ENCODE data around the gene LRRC46. TPM values are rescaled to one million over a fixed set of nuclear protein-coding genes. Genes with fewer than 3 reads are reported as not detected.

Gene LRRC46
- total and polyA plus RNA-seq, 9 of the 15 experiments (the other 6 are each of a cell fraction or from before 2014, with no cell fraction given), result 0.39 to 1.4 (median 0.53) TPM; not detected in 1

DNA sequence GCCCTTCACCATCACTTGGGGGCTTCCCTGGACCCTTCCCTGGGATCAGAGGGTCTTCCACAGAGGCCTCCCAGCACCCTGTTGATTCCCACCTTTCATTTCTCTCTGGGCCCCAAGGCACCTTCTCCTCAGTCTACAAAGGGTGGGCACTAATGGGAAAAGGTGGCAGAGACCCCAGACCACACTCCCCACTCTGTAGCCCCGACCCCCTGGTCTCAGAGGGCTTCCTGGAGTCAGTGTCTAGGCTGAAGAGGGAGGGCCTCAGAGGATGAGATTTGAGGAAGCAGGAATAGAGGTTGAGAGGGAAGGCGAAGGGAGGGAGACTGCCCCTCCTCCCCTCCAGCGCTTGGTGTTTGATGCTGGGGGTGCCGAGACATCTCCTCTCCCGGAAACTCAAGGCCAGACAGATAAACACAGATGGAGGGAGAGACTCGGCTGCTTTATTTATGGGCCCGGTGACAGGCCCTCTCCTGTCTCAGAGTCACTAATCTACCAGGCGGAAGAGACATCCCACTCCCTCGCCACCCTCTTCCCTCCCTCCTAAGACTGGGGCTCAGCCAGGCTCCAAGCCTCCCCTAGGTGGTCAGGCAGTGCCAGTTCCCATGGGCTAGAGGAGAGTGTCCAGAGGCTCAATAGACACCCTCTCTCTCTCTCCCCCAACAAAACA lies 46.0 kb downstream of the LRRC46 start (continued):
- TF ChIP-seq, protein P1, sequence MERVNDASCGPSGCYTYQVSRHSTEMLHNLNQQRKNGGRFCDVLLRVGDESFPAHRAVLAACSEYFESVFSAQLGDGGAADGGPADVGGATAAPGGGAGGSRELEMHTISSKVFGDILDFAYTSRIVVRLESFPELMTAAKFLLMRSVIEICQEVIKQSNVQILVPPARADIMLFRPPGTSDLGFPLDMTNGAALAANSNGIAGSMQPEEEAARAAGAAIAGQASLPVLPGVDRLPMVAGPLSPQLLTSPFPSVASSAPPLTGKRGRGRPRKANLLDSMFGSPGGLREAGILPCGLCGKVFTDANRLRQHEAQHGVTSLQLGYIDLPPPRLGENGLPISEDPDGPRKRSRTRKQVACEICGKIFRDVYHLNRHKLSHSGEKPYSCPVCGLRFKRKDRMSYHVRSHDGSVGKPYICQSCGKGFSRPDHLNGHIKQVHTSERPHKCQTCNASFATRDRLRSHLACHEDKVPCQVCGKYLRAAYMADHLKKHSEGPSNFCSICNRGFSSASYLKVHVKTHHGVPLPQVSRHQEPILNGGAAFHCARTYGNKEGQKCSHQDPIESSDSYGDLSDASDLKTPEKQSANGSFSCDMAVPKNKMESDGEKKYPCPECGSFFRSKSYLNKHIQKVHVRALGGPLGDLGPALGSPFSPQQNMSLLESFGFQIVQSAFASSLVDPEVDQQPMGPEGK (CRISPR knock-in tag; IDR thresholded peaks at IDR 0.05; ENCODE audit: borderline replicate concordance), result no peak
- TF ChIP-seq SREBF2 (CRISPR knock-in tag; IDR thresholded peaks at IDR 0.05) (no peak), FUS (optimal IDR thresholded peaks at IDR 0.05; ENCODE audit: low read depth, low read length) (no peak), ZNF263 (CRISPR knock-in tag; IDR thresholded peaks at IDR 0.05; ENCODE audit: borderline replicate concordance) (no peak; the same call in 1 of the 2 replicates), TCF7L2 (IDR thresholded peaks at IDR 0.05; ENCODE audit: low read depth, low read length) (no peak), ETV1 (tag; conservative IDR thresholded peaks at IDR 0.05; ENCODE audit: low read depth) (peak; percentile 99), FOXP1 (CRISPR knock-in tag; IDR thresholded peaks at IDR 0.05) (no peak)
- TF ChIP-seq, protein P2, sequence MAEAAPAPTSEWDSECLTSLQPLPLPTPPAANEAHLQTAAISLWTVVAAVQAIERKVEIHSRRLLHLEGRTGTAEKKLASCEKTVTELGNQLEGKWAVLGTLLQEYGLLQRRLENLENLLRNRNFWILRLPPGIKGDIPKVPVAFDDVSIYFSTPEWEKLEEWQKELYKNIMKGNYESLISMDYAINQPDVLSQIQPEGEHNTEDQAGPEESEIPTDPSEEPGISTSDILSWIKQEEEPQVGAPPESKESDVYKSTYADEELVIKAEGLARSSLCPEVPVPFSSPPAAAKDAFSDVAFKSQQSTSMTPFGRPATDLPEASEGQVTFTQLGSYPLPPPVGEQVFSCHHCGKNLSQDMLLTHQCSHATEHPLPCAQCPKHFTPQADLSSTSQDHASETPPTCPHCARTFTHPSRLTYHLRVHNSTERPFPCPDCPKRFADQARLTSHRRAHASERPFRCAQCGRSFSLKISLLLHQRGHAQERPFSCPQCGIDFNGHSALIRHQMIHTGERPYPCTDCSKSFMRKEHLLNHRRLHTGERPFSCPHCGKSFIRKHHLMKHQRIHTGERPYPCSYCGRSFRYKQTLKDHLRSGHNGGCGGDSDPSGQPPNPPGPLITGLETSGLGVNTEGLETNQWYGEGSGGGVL (CRISPR knock-in tag; IDR thresholded peaks at IDR 0.05), result no peak
- TF ChIP-seq, protein P3, sequence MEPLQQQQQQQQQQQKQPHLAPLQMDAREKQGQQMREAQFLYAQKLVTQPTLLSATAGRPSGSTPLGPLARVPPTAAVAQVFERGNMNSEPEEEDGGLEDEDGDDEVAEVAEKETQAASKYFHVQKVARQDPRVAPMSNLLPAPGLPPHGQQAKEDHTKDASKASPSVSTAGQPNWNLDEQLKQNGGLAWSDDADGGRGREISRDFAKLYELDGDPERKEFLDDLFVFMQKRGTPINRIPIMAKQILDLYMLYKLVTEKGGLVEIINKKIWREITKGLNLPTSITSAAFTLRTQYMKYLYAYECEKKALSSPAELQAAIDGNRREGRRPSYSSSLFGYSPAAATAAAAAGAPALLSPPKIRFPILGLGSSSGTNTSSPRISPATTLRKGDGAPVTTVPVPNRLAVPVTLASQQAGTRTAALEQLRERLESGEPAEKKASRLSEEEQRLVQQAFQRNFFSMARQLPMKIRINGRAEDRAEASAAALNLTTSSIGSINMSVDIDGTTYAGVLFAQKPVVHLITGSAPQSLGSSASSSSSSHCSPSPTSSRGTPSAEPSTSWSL (CRISPR knock-in tag; IDR thresholded peaks at IDR 0.05; ENCODE audit: borderline replicate concordance), result no peak
- TF ChIP-seq, protein P4, sequence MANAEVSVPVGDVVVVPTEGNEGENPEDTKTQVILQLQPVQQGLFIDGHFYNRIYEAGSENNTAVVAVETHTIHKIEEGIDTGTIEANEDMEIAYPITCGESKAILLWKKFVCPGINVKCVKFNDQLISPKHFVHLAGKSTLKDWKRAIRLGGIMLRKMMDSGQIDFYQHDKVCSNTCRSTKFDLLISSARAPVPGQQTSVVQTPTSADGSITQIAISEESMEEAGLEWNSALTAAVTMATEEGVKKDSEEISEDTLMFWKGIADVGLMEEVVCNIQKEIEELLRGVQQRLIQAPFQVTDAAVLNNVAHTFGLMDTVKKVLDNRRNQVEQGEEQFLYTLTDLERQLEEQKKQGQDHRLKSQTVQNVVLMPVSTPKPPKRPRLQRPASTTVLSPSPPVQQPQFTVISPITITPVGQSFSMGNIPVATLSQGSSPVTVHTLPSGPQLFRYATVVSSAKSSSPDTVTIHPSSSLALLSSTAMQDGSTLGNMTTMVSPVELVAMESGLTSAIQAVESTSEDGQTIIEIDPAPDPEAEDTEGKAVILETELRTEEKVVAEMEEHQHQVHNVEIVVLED (CRISPR knock-in tag; IDR thresholded peaks at IDR 0.05), result no peak
- TF ChIP-seq, protein P5, sequence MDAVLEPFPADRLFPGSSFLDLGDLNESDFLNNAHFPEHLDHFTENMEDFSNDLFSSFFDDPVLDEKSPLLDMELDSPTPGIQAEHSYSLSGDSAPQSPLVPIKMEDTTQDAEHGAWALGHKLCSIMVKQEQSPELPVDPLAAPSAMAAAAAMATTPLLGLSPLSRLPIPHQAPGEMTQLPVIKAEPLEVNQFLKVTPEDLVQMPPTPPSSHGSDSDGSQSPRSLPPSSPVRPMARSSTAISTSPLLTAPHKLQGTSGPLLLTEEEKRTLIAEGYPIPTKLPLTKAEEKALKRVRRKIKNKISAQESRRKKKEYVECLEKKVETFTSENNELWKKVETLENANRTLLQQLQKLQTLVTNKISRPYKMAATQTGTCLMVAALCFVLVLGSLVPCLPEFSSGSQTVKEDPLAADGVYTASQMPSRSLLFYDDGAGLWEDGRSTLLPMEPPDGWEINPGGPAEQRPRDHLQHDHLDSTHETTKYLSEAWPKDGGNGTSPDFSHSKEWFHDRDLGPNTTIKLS (IDR thresholded peaks at IDR 0.05; ENCODE audit: borderline replicate concordance, low read depth), result no peak
- TF ChIP-seq, protein P6, sequence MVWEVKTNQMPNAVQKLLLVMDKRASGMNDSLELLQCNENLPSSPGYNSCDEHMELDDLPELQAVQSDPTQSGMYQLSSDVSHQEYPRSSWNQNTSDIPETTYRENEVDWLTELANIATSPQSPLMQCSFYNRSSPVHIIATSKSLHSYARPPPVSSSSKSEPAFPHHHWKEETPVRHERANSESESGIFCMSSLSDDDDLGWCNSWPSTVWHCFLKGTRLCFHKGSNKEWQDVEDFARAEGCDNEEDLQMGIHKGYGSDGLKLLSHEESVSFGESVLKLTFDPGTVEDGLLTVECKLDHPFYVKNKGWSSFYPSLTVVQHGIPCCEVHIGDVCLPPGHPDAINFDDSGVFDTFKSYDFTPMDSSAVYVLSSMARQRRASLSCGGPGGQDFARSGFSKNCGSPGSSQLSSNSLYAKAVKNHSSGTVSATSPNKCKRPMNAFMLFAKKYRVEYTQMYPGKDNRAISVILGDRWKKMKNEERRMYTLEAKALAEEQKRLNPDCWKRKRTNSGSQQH (CRISPR knock-in tag; IDR thresholded peaks at IDR 0.05), result no peak
- TF ChIP-seq, protein P7, sequence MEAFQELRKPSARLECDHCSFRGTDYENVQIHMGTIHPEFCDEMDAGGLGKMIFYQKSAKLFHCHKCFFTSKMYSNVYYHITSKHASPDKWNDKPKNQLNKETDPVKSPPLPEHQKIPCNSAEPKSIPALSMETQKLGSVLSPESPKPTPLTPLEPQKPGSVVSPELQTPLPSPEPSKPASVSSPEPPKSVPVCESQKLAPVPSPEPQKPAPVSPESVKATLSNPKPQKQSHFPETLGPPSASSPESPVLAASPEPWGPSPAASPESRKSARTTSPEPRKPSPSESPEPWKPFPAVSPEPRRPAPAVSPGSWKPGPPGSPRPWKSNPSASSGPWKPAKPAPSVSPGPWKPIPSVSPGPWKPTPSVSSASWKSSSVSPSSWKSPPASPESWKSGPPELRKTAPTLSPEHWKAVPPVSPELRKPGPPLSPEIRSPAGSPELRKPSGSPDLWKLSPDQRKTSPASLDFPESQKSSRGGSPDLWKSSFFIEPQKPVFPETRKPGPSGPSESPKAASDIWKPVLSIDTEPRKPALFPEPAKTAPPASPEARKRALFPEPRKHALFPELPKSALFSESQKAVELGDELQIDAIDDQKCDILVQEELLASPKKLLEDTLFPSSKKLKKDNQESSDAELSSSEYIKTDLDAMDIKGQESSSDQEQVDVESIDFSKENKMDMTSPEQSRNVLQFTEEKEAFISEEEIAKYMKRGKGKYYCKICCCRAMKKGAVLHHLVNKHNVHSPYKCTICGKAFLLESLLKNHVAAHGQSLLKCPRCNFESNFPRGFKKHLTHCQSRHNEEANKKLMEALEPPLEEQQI (IDR thresholded peaks at IDR 0.05), result no peak
